H9 (cell line): ENCODE data around the gene MECP2. TPM values are rescaled to one million over a fixed set of nuclear protein-coding genes. Genes with fewer than 3 reads are reported as not detected.

Experiments used
- DNase-seq: peaks from one replicate; pipeline ENCODE4 v3.0.0-alpha.2; 2017
- H2AFZ ChIP-seq: one replicate; pipeline ENCODE4 v1.6.1; 2013; ENCODE audit warnings: mild to moderate bottlenecking, low read length, control low read depth, moderate library complexity
- H2AK5ac ChIP-seq: 2 replicates; pipeline ENCODE4 v1.6.1; 2013; ENCODE audit warnings: low read length, control low read depth, mixed read lengths; ENCODE audit not compliant: insufficient read length
- H2BK120ac ChIP-seq: one replicate; pipeline ENCODE4 v1.6.1; 2013; ENCODE audit warnings: low read depth, mild to moderate bottlenecking, low read length, control low read depth, inconsistent platforms; ENCODE audit not compliant: poor library complexity, severe bottlenecking
- H2BK12ac ChIP-seq: 2 replicates; pipeline ENCODE4 v1.6.1; 2013; ENCODE audit warnings: low read length, control low read depth, mixed read lengths, low read depth; ENCODE audit not compliant: insufficient read length
- H2BK15ac ChIP-seq: 2 replicates; pipeline ENCODE4 v1.6.1; 2013; ENCODE audit warnings: low read depth, low read length, control low read depth
- H2BK20ac ChIP-seq: one replicate; pipeline ENCODE4 v1.6.1; 2013; ENCODE audit warnings: low read depth, mild to moderate bottlenecking, low read length, control low read depth, inconsistent platforms; ENCODE audit not compliant: poor library complexity, severe bottlenecking
- H2BK5ac ChIP-seq: 2 replicates; pipeline ENCODE4 v1.6.1; 2013; ENCODE audit warnings: low read length, control low read depth, mixed read lengths; ENCODE audit not compliant: insufficient read length
- H3K14ac ChIP-seq: 2 replicates; pipeline ENCODE4 v1.6.1; 2013; ENCODE audit warnings: low read length, control low read depth; ENCODE audit not compliant: insufficient read depth
- H3K18ac ChIP-seq: 2 replicates; pipeline ENCODE4 v1.6.1; 2013; ENCODE audit warnings: low read depth, mild to moderate bottlenecking, mixed read lengths, low read length, control low read depth; ENCODE audit not compliant: insufficient read length
- H3K23ac ChIP-seq: 2 replicates; pipeline ENCODE4 v1.6.1; 2013; ENCODE audit warnings: low read length, control low read depth, mixed read lengths, low read depth; ENCODE audit not compliant: insufficient read length
- H3K23me2 ChIP-seq: 2 replicates; pipeline ENCODE4 v1.6.1; 2013; ENCODE audit warnings: low read depth, mild to moderate bottlenecking, mixed read lengths, low read length, control low read depth; ENCODE audit not compliant: insufficient read length, poor library complexity, severe bottlenecking
- H3K27ac ChIP-seq: 2 replicates; pipeline ENCODE4 v1.5.1; 2013; ENCODE audit warnings: low read length, control low read depth, mixed read lengths, low read depth; ENCODE audit not compliant: insufficient read length
- H3K27me3 ChIP-seq: 2 replicates; pipeline ENCODE4 v1.6.1; 2013; ENCODE audit warnings: low read length, control low read depth, inconsistent platforms; ENCODE audit not compliant: insufficient read depth
- H3K4ac ChIP-seq: 2 replicates; pipeline ENCODE4 v1.6.1; 2013; ENCODE audit warnings: low read depth, mild to moderate bottlenecking, control low read depth, inconsistent platforms, low read length, moderate library complexity
- H3K4me1 ChIP-seq: 2 replicates; pipeline ENCODE4 v1.6.1; 2013; ENCODE audit warnings: low read length, control low read depth, inconsistent platforms; ENCODE audit not compliant: insufficient read depth
- H3K4me2 ChIP-seq: 2 replicates; pipeline ENCODE4 v1.6.1; 2013; ENCODE audit warnings: low read length, control low read depth, mixed read lengths; ENCODE audit not compliant: insufficient read length, insufficient read depth
- H3K56ac ChIP-seq: 2 replicates; pipeline ENCODE4 v1.6.1; 2013; ENCODE audit warnings: low read depth, mild to moderate bottlenecking, mixed read lengths, low read length, control low read depth; ENCODE audit not compliant: insufficient read length
- H3K79me1 ChIP-seq: 2 replicates; pipeline ENCODE4 v1.6.1; 2013; ENCODE audit warnings: low read depth, mild to moderate bottlenecking, moderate library complexity, low read length, control low read depth, inconsistent platforms; ENCODE audit not compliant: insufficient read depth, poor library complexity, severe bottlenecking
- H3K79me2 ChIP-seq: 2 replicates; pipeline ENCODE4 v1.6.1; 2013; ENCODE audit warnings: low read length, control low read depth, inconsistent platforms; ENCODE audit not compliant: insufficient read depth
- H3K9ac ChIP-seq: 2 replicates; pipeline ENCODE4 v1.6.1; 2013; ENCODE audit warnings: low read length, control low read depth, mixed read lengths; ENCODE audit not compliant: insufficient read length; ENCODE audit errors: extremely low read depth
- H3K9me3 ChIP-seq: one replicate; pipeline ENCODE4 v1.6.1; 2013; ENCODE audit warnings: low read depth, low read length, inconsistent platforms; ENCODE audit not compliant: control insufficient read depth
- H3T11ph ChIP-seq: one replicate; pipeline ENCODE4 v1.6.1; 2013; ENCODE audit warnings: mild to moderate bottlenecking, low read length, control low read depth, inconsistent platforms
- H4K20me1 ChIP-seq: one replicate; pipeline ENCODE4 v1.6.1; 2013; ENCODE audit not compliant: control insufficient read depth, insufficient read length, insufficient read depth
- H4K5ac ChIP-seq: 2 replicates; pipeline ENCODE4 v1.6.1; 2013; ENCODE audit warnings: low read depth, mild to moderate bottlenecking, mixed read lengths, low read length, control low read depth; ENCODE audit not compliant: insufficient read length
- H4K8ac ChIP-seq: replicated peaks from 2 replicates; pipeline ENCODE4 v1.6.1; 2013; ENCODE audit warnings: low read length, control low read depth, mixed read lengths, low read depth; ENCODE audit not compliant: insufficient read length
- H4K91ac ChIP-seq: 2 replicates; pipeline ENCODE4 v1.6.1; 2013; ENCODE audit warnings: low read depth, mild to moderate bottlenecking, moderate library complexity, mixed read lengths, low read length, control low read depth; ENCODE audit not compliant: insufficient read length
- H3K27ac Mint-ChIP-seq, 3 experiments: 2 replicates in 2 of 3; 3 replicates in 1 of 3; pipeline ENCODE4 v1.8.0; 2020 to 2021; ENCODE audit warnings: mixed read lengths in 3 of 3, mild to moderate bottlenecking in 1 of 3, moderate library complexity in 1 of 3
- H3K27me3 Mint-ChIP-seq: 2 replicates; pipeline ENCODE4 v1.8.0; 2021; ENCODE audit warnings: low read depth, mild to moderate bottlenecking, moderate library complexity, mixed read lengths
- H3K36me3 Mint-ChIP-seq, 3 experiments: 2 replicates in 2 of 3; 3 replicates in 1 of 3; pipeline ENCODE4 v1.8.0; 2020 to 2021; ENCODE audit warnings: low read depth in 3 of 3, mixed read lengths in 3 of 3; ENCODE audit not compliant: insufficient read depth in 1 of 3
- H3K4me1 Mint-ChIP-seq, 2 experiments: 2 replicates each; pipeline ENCODE4 v1.8.0; 2020; ENCODE audit warnings: mixed read lengths in 2 of 2
- H3K4me3 Mint-ChIP-seq, 2 experiments: 2 replicates in 1 of 2; 3 replicates in 1 of 2; pipeline ENCODE4 v1.8.0; 2020 to 2021; ENCODE audit warnings: mild to moderate bottlenecking in 2 of 2, mixed read lengths in 2 of 2, moderate library complexity in 1 of 2
- H3K9me3 Mint-ChIP-seq, 2 experiments: 2 replicates in 1 of 2; 3 replicates in 1 of 2; pipeline ENCODE4 v1.8.0; 2020; ENCODE audit warnings: mild to moderate bottlenecking in 2 of 2, mixed read lengths in 2 of 2, moderate library complexity in 1 of 2
- WGBS: extraction: QIAGEN DNeasy Blood & Tissue Kit; methylation state at CpG from one replicate; pipeline ENCODE4 v1.1.7; 2013; ENCODE audit warnings: missing lambda C conversion rate, low lambda C conversion rate, mixed read lengths; ENCODE audit not compliant: insufficient read length; ENCODE audit errors: extremely low coverage; 5-methylcytosine and 5-hydroxymethylcytosine counted together
- total RNA-seq: library from RNA; stranded (reverse); gene quantifications from 2 replicates; pipeline ENCODE4 v1.2.1, GENCODE V29; 2021
- TF ChIP-seq, protein P1 (sequence below): fragments of 200-600 bp; sonication (generic); conservative IDR thresholded peaks from 3 replicates; pipeline ENCODE4 v1.8.0; 2021; ENCODE audit warnings: antibody characterized with exemption, mild to moderate bottlenecking

The MECP2 gene
- total RNA-seq, 1 experiment from 2014 or later: 32.2 TPM

DNA sequence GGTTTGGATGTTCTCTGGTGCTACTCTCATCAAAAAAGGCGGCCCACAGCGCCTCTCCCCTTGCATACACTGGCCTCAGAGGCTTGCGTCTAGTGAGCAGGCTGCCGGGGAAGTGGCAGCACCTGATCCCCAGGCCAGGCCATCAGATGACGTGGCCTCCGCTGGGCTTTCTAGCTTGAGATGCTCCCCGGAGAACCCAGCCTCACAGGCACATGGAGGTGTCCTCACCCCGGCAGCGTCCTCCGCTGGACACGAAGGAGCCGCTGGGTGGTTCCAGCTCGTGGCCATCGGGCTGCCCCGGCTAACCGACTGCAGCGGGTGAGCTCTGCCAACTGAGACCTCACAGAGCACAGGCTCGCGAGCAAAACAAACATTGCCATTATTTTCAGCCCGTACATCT, 90.6 kb downstream of the MECP2 start:
- no peak overlapping the region for H4K5ac ChIP-seq
- H3K4me3 Mint-ChIP-seq: no peak overlapping the region

More for the DNA sequence above, 90.6 kb downstream of the MECP2 start:
- no peak overlapping the region for H3K14ac ChIP-seq
- H3K79me2 ChIP-seq: no peaks in the 10 kb centered on the region
- Mint-ChIP-seq H3K9me3 (peaks cover 66 to 69% of the 10 kb centered on the region in 2 experiments), H3K4me1 (peaks cover 0 to 5% of the 10 kb centered on the region in 2 experiments; a peak in 1 of 4 replicates), H3K36me3 (peaks cover 14 to 45% (median 42%) of the 10 kb centered on the region in 3 experiments), H3K27me3 (no peaks in the 10 kb centered on the region; the same call in 1 of the 2 replicates), H3K27ac (no peak overlapping the region)
- H2AFZ ChIP-seq: no peak overlapping the region
- WGBS: no CpG with 5 or more reads among the region's 20 CpGs
- no peak overlapping the region for H2AK5ac ChIP-seq
- DNase-seq: no peak
- H3K56ac ChIP-seq: no peak overlapping the region
- H3K9me3 ChIP-seq: peaks cover 21% of the 10 kb centered on the region
- no peak overlapping the region for H2BK120ac ChIP-seq
- H3K79me1 ChIP-seq: no peaks in the 10 kb centered on the region
- TF ChIP-seq, protein P1, sequence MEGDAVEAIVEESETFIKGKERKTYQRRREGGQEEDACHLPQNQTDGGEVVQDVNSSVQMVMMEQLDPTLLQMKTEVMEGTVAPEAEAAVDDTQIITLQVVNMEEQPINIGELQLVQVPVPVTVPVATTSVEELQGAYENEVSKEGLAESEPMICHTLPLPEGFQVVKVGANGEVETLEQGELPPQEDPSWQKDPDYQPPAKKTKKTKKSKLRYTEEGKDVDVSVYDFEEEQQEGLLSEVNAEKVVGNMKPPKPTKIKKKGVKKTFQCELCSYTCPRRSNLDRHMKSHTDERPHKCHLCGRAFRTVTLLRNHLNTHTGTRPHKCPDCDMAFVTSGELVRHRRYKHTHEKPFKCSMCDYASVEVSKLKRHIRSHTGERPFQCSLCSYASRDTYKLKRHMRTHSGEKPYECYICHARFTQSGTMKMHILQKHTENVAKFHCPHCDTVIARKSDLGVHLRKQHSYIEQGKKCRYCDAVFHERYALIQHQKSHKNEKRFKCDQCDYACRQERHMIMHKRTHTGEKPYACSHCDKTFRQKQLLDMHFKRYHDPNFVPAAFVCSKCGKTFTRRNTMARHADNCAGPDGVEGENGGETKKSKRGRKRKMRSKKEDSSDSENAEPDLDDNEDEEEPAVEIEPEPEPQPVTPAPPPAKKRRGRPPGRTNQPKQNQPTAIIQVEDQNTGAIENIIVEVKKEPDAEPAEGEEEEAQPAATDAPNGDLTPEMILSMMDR: no peak
- no peak overlapping the region for H2BK15ac ChIP-seq
- no peak overlapping the region for H4K91ac ChIP-seq
- no peak overlapping the region for H2BK5ac ChIP-seq
- no peak overlapping the region for H2BK12ac ChIP-seq
- H3K18ac ChIP-seq: no peak overlapping the region
- no peak overlapping the region for H3K9ac ChIP-seq
- no peak overlapping the region for H3K23ac ChIP-seq
- no peak overlapping the region for H3K27ac ChIP-seq
- no peaks in the 10 kb centered on the region for H4K20me1 ChIP-seq
- no peaks in the 10 kb centered on the region for H3K27me3 ChIP-seq
- H2BK20ac ChIP-seq: no peak overlapping the region
- no peak overlapping the region for H3K4me2 ChIP-seq
- H3K4me1 ChIP-seq: no peaks in the 10 kb centered on the region
- no peaks in the 10 kb centered on the region for H3K23me2 ChIP-seq
- H3T11ph ChIP-seq: no peak overlapping the region
- no peak overlapping the region for H4K8ac ChIP-seq
- H3K4ac ChIP-seq: no peak overlapping the region
